PC-9 (cell line): Measurements from ENCODE around the gene ACP3. TPM values are rescaled to one million over a fixed set of nuclear protein-coding genes. Genes with fewer than 3 reads are reported as not detected.

ENCODE experiments used
- BruUV-seq: library from RNA; stranded (reverse); fragments of 400-500 nt; replicated peaks from 2 replicates; lab custom pipeline; 2021; lab: Mats Ljungman, UMichigan
- CTCF ChIA-PET: fragments of 300-600 bp; sonication (Branson Sonifier 250); formaldehyde crosslinking; loops from one replicate; lab custom pipeline; 2022; ENCODE audit warnings: antibody characterized with exemption; lab: Charles Lee
- POLR2A ChIA-PET: fragments of 300-600 bp; sonication (Branson Sonifier 250); formaldehyde crosslinking; loops from one replicate; lab custom pipeline; 2022; ENCODE audit warnings: antibody characterized with exemption; ENCODE audit not compliant: unreplicated experiment; lab: Charles Lee
- DNase-seq, 2 experiments: peaks; one replicate each; pipeline versions ENCODE4 v3.0.0 to v3.0.0-alpha.2; 2015 to 2022; ENCODE audit warnings: mixed read lengths in 1 of 2
- H2AFZ ChIP-seq: fragments of 200-600 bp; sonication (generic); 2 replicates; pipeline ENCODE4 v1.8.1; 2017; ENCODE audit warnings: antibody characterized with exemption
- H3F3A ChIP-seq: fragments of 200-600 bp; sonication (generic); 2 replicates; pipeline ENCODE4 v1.8.1; 2017; ENCODE audit warnings: antibody characterized with exemption, mild to moderate bottlenecking, low read depth; ENCODE audit not compliant: insufficient read depth
- H3K27ac ChIP-seq: fragments of 200-600 bp; sonication (generic); 2 replicates; pipeline ENCODE4 v1.6.1; 2016; ENCODE audit warnings: mixed run types
- H3K27me3 ChIP-seq: fragments of 200-600 bp; sonication (generic); 2 replicates; pipeline ENCODE4 v1.6.1; 2016; ENCODE audit warnings: low read depth, mixed run types; ENCODE audit not compliant: insufficient read depth
- H3K36me3 ChIP-seq: fragments of 200-600 bp; sonication (generic); 2 replicates; pipeline ENCODE4 v1.6.1; 2016; ENCODE audit warnings: low read depth, mixed run types
- H3K4me1 ChIP-seq: fragments of 200-600 bp; sonication (generic); replicated peaks from 2 replicates; pipeline ENCODE4 v1.6.1; 2016; ENCODE audit warnings: mixed run types; ENCODE audit not compliant: insufficient read depth
- H3K4me2 ChIP-seq: fragments of 200-600 bp; sonication (generic); 2 replicates; pipeline ENCODE4 v1.6.1; 2017; ENCODE audit warnings: mixed run types
- H3K4me3 ChIP-seq: fragments of 200-600 bp; sonication (generic); 2 replicates; pipeline ENCODE4 v1.6.1; 2016; ENCODE audit warnings: mixed run types
- H3K79me2 ChIP-seq: fragments of 200-600 bp; sonication (generic); 2 replicates; pipeline ENCODE4 v1.6.1; 2017; ENCODE audit warnings: low read depth, mixed run types
- H3K9me2 ChIP-seq: fragments of 200-600 bp; sonication (generic); 2 replicates; pipeline ENCODE4 v1.8.1; 2017; ENCODE audit warnings: mild to moderate bottlenecking; ENCODE audit not compliant: insufficient read depth
- H3K9me3 ChIP-seq: fragments of 200-600 bp; sonication (generic); 2 replicates; pipeline ENCODE4 v1.8.1; 2016; ENCODE audit warnings: low read depth; ENCODE audit not compliant: insufficient read depth
- H4K20me1 ChIP-seq: fragments of 200-600 bp; sonication (generic); 2 replicates; pipeline ENCODE4 v1.8.1; 2017; ENCODE audit not compliant: insufficient read depth
- CTCF ChIP-seq: fragments of 200-600 bp; sonication (generic); conservative IDR thresholded peaks from 2 replicates; pipeline ENCODE4 v1.6.1; 2017; ENCODE audit warnings: mixed run types, antibody characterized with exemption, mild to moderate bottlenecking, moderate library complexity
- EZH2 ChIP-seq: fragments of 200-600 bp; sonication (generic); IDR thresholded peaks from 2 replicates; pipeline ENCODE4 v1.8.0; 2017; ENCODE audit warnings: antibody characterized with exemption, low read depth
- intact Hi-C: fragments of 100-400 bp; cut with micrococcal nuclease; formaldehyde crosslinking; loops from one replicate; pipeline ENCODE4 v1.10.0; 2022; ENCODE audit not compliant: unreplicated experiment
- total RNA-seq: library from RNA; stranded (reverse); gene quantifications from 2 replicates; pipeline ENCODE4 v1.2.3, GENCODE V29; 2021

The ACP3 gene
- total RNA-seq, 1 experiment from 2014 or later = 3.5 TPM

- POLR2A ChIA-PET = no interaction called here
- CTCF ChIA-PET = no interaction called here
- Histone ChIP-seq H3K4me2 (no peak overlapping the region), H3K36me3 (no peaks in the 10 kb centered on the region), H3K4me1 (peaks cover 9% of the 10 kb centered on the region), H3K4me3 (no peak overlapping the region), H3K79me2 (no peaks in the 10 kb centered on the region), H3K9me3 (no peaks in the 10 kb centered on the region), H3F3A (peaks cover 5% of the 10 kb centered on the region), H4K20me1 (no peaks in the 10 kb centered on the region), H2AFZ (no peak overlapping the region), H3K27ac (no peak overlapping the region), H3K9me2 (no peaks in the 10 kb centered on the region; the same call in 1 of the 2 replicates), H3K27me3 (no peaks in the 10 kb centered on the region)
- BruUV-seq = no TSS peak
- TF ChIP-seq CTCF (no peak), EZH2 (no peak)
- no peak for DNase-seq
- intact Hi-C loops = no loop called here
Observed at GRCh38 chr3:132311316-132311715, 5.9 kb upstream of the ACP3 start.

- Histone ChIP-seq H3K4me1 (peaks cover 14% of the 10 kb centered on the region), H3K27me3 (no peaks in the 10 kb centered on the region), H3K9me2 (no peaks in the 10 kb centered on the region; the same call in 1 of the 2 replicates), H3K79me2 (no peaks in the 10 kb centered on the region), H3K36me3 (no peaks in the 10 kb centered on the region), H3K4me2 (no peak overlapping the region), H3K27ac (no peak overlapping the region), H4K20me1 (no peaks in the 10 kb centered on the region), H3K4me3 (no peak overlapping the region), H3F3A (peaks cover 11% of the 10 kb centered on the region), H3K9me3 (no peaks in the 10 kb centered on the region), H2AFZ (no peak overlapping the region)
- CTCF ChIA-PET = no interaction called here
- DNase-seq = no peak
- POLR2A ChIA-PET = no interaction called here
- no TSS peak for BruUV-seq
- intact Hi-C loops = no loop called here
- TF ChIP-seq EZH2 = no peak
- TF ChIP-seq CTCF = no peak
Observed at GRCh38 chr3:132311841-132312240, 5.4 kb upstream of the ACP3 start.

DNA sequence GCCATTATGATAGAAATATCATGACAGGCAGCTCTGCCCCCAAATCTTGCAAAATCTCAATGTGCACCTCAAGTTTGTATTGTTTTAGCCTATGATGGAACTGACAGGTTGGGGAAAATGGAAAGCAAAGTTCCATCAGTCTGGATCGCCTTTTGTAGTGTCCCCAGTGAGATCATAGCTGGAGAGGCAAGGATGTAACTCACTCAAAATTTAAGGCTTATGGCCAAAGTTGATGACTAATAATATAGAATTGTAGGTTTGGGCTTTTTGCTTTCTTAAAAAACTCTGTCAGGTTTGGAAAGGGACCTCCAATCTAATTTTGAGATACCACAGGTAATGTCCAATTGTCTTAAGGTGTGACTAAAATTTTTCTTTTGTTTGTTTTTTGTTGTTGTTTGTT lies 1.4 kb upstream of the ACP3 start:
- no peak overlapping the region for H3K4me3 ChIP-seq
- DNase-seq = no peak
- no peak overlapping the region for H2AFZ ChIP-seq
- H3K79me2 ChIP-seq = no peaks in the 10 kb centered on the region
- CTCF ChIA-PET = no interaction called here
- H3F3A ChIP-seq = peaks cover 28% of the 10 kb centered on the region
- peaks cover 35% of the 10 kb centered on the region for H3K4me1 ChIP-seq
- BruUV-seq = no TSS peak
- TF ChIP-seq CTCF = no peak
- no peak for TF ChIP-seq EZH2
- H4K20me1 ChIP-seq = no peaks in the 10 kb centered on the region
- peak overlapping the region; percentile 94; the same call in 1 of the 2 replicates for H3K27ac ChIP-seq
- no peaks in the 10 kb centered on the region for H3K27me3 ChIP-seq
- peak overlapping the region; percentile 81; the same call in 1 of the 2 replicates for H3K4me2 ChIP-seq
- intact Hi-C loops = loop anchor here (2.0 kb wide), 1 partner anchor 59 kb away; no protein-coding TSS in a partner anchor
- no peaks in the 10 kb centered on the region for H3K9me3 ChIP-seq
- no peaks in the 10 kb centered on the region; the same call in 1 of the 2 replicates for H3K9me2 ChIP-seq
- POLR2A ChIA-PET = no interaction called here
- H3K36me3 ChIP-seq = no peaks in the 10 kb centered on the region
